ENCODE data around the gene CPSF7.

CPSF7 gene

DNA sequence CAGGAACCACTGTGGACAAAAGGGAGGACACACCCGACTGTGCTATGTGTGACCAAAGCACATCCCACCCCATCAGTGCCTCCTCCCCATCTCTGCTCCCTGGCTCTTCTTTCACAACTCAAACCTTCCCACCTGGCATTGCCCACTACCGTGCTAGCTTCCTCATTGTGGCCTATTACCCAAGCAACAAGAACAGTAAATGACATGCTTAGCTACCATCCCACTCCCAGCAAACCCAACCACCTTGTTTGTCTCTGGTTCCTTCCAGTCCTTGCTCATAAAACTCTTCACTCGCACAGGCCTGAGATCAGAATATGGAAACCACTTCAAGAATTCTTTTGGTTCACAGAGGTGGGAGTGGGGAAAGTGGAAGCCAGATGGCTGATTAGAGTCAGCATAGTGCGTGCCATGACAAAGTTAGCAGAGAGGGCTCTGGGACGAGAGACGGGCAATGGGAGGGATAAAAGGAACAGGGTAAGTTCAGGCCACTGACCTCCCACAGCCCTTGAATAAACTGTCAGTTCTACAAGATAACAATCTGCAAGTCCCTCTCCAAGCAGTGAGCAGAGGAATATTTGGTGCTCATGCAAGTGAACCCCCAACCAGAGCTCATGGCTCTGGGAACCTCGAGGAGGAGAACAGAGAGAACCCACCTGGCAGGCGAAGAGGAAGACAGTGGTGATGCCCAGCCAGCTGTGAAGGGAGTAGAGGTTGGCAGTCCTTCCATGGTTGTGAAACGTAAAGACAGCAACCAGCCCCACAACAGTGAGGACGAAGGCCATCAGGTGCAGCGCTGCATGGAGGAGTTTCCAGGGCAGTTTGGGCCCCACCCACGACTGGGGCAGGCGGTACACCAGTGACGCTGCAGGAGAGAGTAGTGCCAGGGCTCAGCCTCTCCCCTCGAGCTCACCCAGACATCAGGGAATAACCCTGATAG is 76.4 kb downstream of the CPSF7 start:
- no peak for DNase-seq

Measured in CD4-positive, alpha-beta T cell treated with Interleukin-17A for 4 hours (primary cell).